ENCODE data around the gene PTRHD1. TPM values are rescaled to one million over a fixed set of nuclear protein-coding genes. Genes with fewer than 3 reads are reported as not detected.

Gene PTRHD1
- total RNA-seq, 4 donors from 2014 or later: 4.7 to 226 (median 22.8) TPM

DNA sequence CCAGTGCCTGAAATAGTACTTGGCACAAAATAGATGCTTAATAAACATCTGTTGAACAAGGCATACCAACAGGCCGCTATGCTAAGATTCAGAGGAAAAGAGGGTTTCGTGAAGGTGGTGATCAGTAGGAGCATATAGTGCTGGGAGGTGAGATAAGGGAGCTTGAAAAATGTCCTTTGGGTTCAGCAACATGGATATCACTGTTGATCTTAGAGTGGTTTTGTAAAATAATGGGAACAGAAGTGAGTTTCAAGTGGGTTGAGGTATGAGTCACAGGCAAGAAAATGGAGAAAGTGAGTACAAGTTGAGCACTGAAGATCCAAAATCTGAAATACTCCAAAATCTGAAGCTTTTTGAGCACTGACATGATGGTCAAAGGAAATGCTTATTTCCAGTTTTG lies 4.5 kb upstream of the PTRHD1 start:
- H3K4me1 ChIP-seq: peaks cover 0 to 6% of the 10 kb centered on the region in 2 donors
- intact Hi-C loops (cut with DNase I; ENCODE audit: low total_unique reads): no loop called here
- no peaks in the 10 kb centered on the region for H3K9me3 ChIP-seq
- H3K27me3 ChIP-seq: no peaks in the 10 kb centered on the region
- H3K36me3 ChIP-seq: no peaks in the 10 kb centered on the region
- no peak overlapping the region for H3K4me3 ChIP-seq
- DNase-seq: no peak
- no peak overlapping the region for H3K27ac ChIP-seq
- TF ChIP-seq, protein P1, sequence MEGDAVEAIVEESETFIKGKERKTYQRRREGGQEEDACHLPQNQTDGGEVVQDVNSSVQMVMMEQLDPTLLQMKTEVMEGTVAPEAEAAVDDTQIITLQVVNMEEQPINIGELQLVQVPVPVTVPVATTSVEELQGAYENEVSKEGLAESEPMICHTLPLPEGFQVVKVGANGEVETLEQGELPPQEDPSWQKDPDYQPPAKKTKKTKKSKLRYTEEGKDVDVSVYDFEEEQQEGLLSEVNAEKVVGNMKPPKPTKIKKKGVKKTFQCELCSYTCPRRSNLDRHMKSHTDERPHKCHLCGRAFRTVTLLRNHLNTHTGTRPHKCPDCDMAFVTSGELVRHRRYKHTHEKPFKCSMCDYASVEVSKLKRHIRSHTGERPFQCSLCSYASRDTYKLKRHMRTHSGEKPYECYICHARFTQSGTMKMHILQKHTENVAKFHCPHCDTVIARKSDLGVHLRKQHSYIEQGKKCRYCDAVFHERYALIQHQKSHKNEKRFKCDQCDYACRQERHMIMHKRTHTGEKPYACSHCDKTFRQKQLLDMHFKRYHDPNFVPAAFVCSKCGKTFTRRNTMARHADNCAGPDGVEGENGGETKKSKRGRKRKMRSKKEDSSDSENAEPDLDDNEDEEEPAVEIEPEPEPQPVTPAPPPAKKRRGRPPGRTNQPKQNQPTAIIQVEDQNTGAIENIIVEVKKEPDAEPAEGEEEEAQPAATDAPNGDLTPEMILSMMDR (IDR thresholded peaks at IDR 0.05): no peak
- TF ChIP-seq POLR2A (IDR thresholded peaks at IDR 0.05): no peak

DNA sequence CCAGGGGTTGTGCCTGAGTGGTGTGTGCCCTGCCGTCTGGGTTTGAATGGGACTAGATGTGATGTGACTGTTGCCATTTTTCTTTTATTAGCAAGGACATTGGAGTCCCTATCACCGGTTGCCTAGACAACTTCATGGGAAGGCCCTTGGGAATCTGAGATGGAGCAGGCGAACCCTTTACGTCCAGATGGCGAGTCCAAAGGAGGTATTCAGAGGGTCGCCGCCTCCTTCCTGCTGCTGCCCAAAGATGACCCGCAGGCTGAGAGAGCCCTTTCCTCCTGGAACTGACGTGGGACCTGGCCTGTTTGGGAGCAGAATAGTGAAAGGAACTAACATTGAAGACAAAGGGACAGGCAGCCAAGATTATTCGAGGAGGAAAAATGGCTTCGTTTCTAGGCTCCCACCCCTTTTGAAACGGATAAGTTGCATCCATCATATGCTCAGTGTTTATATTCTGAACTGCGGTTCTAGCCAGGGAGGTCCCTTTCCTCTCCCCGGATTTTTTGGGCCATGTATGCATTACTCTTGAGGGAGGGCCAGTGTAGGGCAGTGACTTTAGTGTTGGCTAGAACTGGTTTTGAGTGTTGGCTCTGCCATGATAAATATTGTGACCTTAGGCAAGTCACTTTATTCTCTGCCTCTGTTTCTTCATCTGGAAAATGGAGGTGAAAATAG lies 707 bp upstream of the PTRHD1 start:
- Histone ChIP-seq H3K4me3 (peak overlapping the region; percentile 75 to 84), H3K36me3 (no peaks in the 10 kb centered on the region), H3K4me1 (peaks cover 0 to 6% of the 10 kb centered on the region in 2 donors), H3K9me3 (no peaks in the 10 kb centered on the region), H3K27me3 (no peaks in the 10 kb centered on the region), H3K27ac (peak overlapping the region; percentile 95 to 99)
- intact Hi-C loops (cut with DNase I; ENCODE audit: low total_unique reads): no loop called here
- DNase-seq: no peak
- TF ChIP-seq, protein P1 (IDR thresholded peaks at IDR 0.05): no peak
- no peak for TF ChIP-seq POLR2A (IDR thresholded peaks at IDR 0.05)

DNA sequence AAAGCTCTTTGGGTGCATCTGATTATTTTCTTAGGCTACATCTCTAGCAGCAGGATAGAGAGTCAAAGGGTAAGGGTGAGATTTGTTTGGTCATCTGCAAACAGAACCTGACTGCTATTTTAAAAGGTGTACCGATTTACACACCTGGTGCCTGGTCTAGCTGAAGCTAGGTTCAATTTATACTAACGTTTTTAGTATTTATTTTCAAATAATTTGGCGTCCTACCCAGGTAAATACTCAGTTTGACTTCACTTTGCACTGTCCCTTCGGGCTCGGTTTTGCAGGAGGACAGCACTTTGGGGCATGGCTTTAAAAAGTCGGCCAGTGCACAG lies 683 bp downstream of the PTRHD1 start:
- no peaks in the 10 kb centered on the region for H3K9me3 ChIP-seq
- no peaks in the 10 kb centered on the region for H3K36me3 ChIP-seq
- no peak for DNase-seq
- intact Hi-C loops (cut with DNase I; ENCODE audit: low total_unique reads): no loop called here
- H3K27ac ChIP-seq: peak overlapping the region; percentile 95 to 99
- TF ChIP-seq, protein P1 (IDR thresholded peaks at IDR 0.05): no peak
- no peak for TF ChIP-seq POLR2A (IDR thresholded peaks at IDR 0.05)
- H3K27me3 ChIP-seq: no peaks in the 10 kb centered on the region
- H3K4me3 ChIP-seq: peak overlapping the region; percentile 75 to 84
- peaks cover 0 to 6% of the 10 kb centered on the region in 2 donors for H3K4me1 ChIP-seq

DNA sequence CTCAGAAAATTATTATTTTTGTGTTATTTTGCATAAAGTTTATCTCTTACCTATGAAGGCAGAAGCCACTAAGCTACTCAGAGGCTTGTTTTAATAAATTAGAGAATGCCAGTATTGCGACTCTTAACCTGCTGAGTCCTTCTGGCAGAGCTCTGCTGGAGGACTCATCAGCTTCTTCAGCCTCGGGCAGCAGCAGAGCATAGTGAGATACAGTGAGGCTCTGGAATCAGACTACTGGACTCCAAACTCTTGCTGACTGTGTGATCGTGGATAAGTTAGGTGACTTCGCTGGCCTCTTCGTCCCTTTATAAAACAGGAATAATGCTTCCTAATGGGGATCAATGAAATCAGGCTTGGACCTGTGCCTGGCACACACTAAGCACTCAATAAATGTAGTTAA lies 1.7 kb downstream of the PTRHD1 start:
- TF ChIP-seq, protein P1 (IDR thresholded peaks at IDR 0.05): no peak
- no peak for TF ChIP-seq POLR2A (IDR thresholded peaks at IDR 0.05)
- no peaks in the 10 kb centered on the region for H3K36me3 ChIP-seq
- DNase-seq: no peak
- H3K4me1 ChIP-seq: peaks cover 0 to 6% of the 10 kb centered on the region in 2 donors
- no peak overlapping the region for H3K4me3 ChIP-seq
- no peaks in the 10 kb centered on the region for H3K9me3 ChIP-seq
- H3K27ac ChIP-seq: no peak overlapping the region
- intact Hi-C loops (cut with DNase I; ENCODE audit: low total_unique reads): no loop called here
- no peaks in the 10 kb centered on the region for H3K27me3 ChIP-seq

DNA sequence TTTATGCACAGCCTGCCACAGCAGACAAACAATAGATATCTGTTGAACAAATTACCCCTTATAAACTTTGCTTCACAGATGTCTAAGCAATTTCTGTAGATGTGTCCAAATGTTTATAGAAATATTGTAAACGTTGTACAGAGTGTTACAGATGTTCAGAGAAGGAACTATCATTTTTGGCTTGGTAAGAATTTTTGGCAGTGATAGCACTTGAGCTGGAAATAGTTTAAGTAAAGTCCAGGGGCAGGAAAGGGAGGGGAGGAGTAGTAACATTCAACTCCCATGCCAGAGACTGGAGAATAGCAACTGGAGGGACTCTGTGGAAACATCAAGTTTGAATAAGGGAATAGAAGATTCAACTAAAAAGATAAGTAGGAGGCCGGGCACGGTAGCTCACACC lies 4.4 kb downstream of the PTRHD1 start:
- Histone ChIP-seq H3K4me3 (no peak overlapping the region), H3K36me3 (no peaks in the 10 kb centered on the region), H3K4me1 (peaks cover 0 to under 1% of the 10 kb centered on the region in 2 donors), H3K9me3 (no peaks in the 10 kb centered on the region), H3K27ac (no peak overlapping the region), H3K27me3 (no peaks in the 10 kb centered on the region)
- intact Hi-C loops (cut with DNase I; ENCODE audit: low total_unique reads): no loop called here
- TF ChIP-seq POLR2A (IDR thresholded peaks at IDR 0.05): no peak
- DNase-seq: no peak

DNA sequence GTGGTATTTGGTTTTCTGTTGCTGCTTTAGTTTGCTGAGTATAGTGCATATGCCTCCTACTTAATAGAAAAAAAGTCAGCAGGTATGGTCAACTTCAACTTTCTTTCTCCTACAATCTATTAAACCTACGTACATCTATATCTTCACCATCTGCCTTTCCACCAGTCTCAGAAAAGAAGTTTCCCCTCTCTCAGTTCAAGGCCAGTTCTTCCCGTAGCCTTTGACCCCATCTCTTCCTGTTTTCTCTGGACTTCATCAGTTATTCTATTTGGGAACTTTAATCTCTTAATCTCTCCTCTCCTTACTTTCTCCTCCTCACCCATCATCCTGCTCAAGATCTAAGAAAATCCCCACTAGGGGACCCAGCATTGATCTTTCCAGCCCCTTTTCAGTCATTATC lies 5.7 kb downstream of the PTRHD1 start:
- DNase-seq: no peak
- H3K27ac ChIP-seq: no peak overlapping the region
- no peaks in the 10 kb centered on the region for H3K27me3 ChIP-seq
- TF ChIP-seq, protein P1 (IDR thresholded peaks at IDR 0.05): no peak
- no peak for TF ChIP-seq POLR2A (IDR thresholded peaks at IDR 0.05)
- no peaks in the 10 kb centered on the region for H3K9me3 ChIP-seq
- H3K4me1 ChIP-seq: no peaks in the 10 kb centered on the region
- H3K36me3 ChIP-seq: no peaks in the 10 kb centered on the region
- H3K4me3 ChIP-seq: no peak overlapping the region
- intact Hi-C loops (cut with DNase I; ENCODE audit: low total_unique reads): no loop called here
